Astrocyte (in vitro differentiated cells and primary cell): ENCODE results near the gene ANKS1A. TPM values are rescaled to one million over a fixed set of nuclear protein-coding genes. Genes with fewer than 3 reads are reported as not detected.

Experiments
- DNase-seq: peaks from one replicate; pipeline ENCODE4 v3.0.0-alpha.2; 2010; ENCODE audit warnings: low read depth
- FAIRE-seq: peaks from 2 replicates; lab custom pipeline; 2011; peaks lifted over from hg19 to GRCh38; lab: Jason Lieb, UNC
- H2AFZ ChIP-seq: 2 replicates; pipeline ENCODE4 v1.6.0; 2012; ENCODE audit warnings: low read depth, low read length, inconsistent platforms
- H3K27ac ChIP-seq: 2 replicates; pipeline ENCODE4 v1.5.1; 2011; ENCODE audit warnings: low read depth, low read length, inconsistent platforms
- H3K27me3 ChIP-seq: 2 replicates; pipeline ENCODE4 v1.6.0; 2011; ENCODE audit warnings: low read length, inconsistent platforms; ENCODE audit not compliant: insufficient read depth
- H3K36me3 ChIP-seq: 2 replicates; pipeline ENCODE4 v1.5.1; 2011; ENCODE audit warnings: low read length, inconsistent platforms; ENCODE audit not compliant: insufficient read depth
- H3K4me1 ChIP-seq: 2 replicates; pipeline ENCODE4 v1.5.1; 2011; ENCODE audit warnings: low read length, inconsistent platforms; ENCODE audit not compliant: insufficient read depth
- H3K4me2 ChIP-seq: 2 replicates; pipeline ENCODE4 v1.6.0; 2012; ENCODE audit warnings: low read length, inconsistent platforms
- H3K4me3 ChIP-seq: 2 replicates; pipeline ENCODE4 v1.5.1; 2011; ENCODE audit warnings: low read depth, mild to moderate bottlenecking, low read length, inconsistent platforms; ENCODE audit not compliant: insufficient read depth
- H3K79me2 ChIP-seq: 2 replicates; pipeline ENCODE4 v1.6.0; 2012; ENCODE audit warnings: mild to moderate bottlenecking, low read length, inconsistent platforms; ENCODE audit not compliant: insufficient read depth
- H3K9ac ChIP-seq: 2 replicates; pipeline ENCODE4 v1.6.0; 2012; ENCODE audit warnings: mild to moderate bottlenecking, low read length, inconsistent platforms
- H3K9me3 ChIP-seq: 2 replicates; pipeline ENCODE4 v1.5.1; 2012; ENCODE audit warnings: low read depth, mild to moderate bottlenecking, low read length, inconsistent platforms; ENCODE audit not compliant: insufficient read depth
- H4K20me1 ChIP-seq: 2 replicates; pipeline ENCODE4 v1.6.0; 2012; ENCODE audit warnings: low read length, inconsistent platforms; ENCODE audit not compliant: insufficient read depth
- H3K27ac Mint-ChIP-seq: one replicate; pipeline ENCODE4 v1.8.0; 2021; ENCODE audit warnings: mild to moderate bottlenecking, mixed read lengths; ENCODE audit not compliant: unreplicated experiment
- H3K27me3 Mint-ChIP-seq: one replicate; pipeline ENCODE4 v1.8.0; 2021; ENCODE audit warnings: low read depth, mixed read lengths; ENCODE audit not compliant: unreplicated experiment
- H3K36me3 Mint-ChIP-seq: one replicate; pipeline ENCODE4 v1.8.0; 2021; ENCODE audit warnings: low read depth, mixed read lengths; ENCODE audit not compliant: unreplicated experiment
- H3K4me1 Mint-ChIP-seq: one replicate; pipeline ENCODE4 v1.8.0; 2021; ENCODE audit warnings: low read depth, mixed read lengths; ENCODE audit not compliant: unreplicated experiment
- H3K4me3 Mint-ChIP-seq: one replicate; pipeline ENCODE4 v1.8.0; 2021; ENCODE audit warnings: mild to moderate bottlenecking, moderate library complexity, mixed read lengths; ENCODE audit not compliant: unreplicated experiment
- H3K9me3 Mint-ChIP-seq: one replicate; pipeline ENCODE4 v1.8.0; 2021; ENCODE audit warnings: mild to moderate bottlenecking, mixed read lengths; ENCODE audit not compliant: unreplicated experiment
- CTCF ChIP-seq: IDR thresholded peaks from 2 replicates; pipeline ENCODE4 v1.5.1; 2011; ENCODE audit warnings: low read depth, mild to moderate bottlenecking, inconsistent platforms, low read length, moderate library complexity; ENCODE audit not compliant: insufficient read depth
- EZH2 ChIP-seq: IDR thresholded peaks from 2 replicates; pipeline ENCODE4 v1.6.1; 2012; ENCODE audit warnings: mild to moderate bottlenecking, low read length, inconsistent platforms; ENCODE audit not compliant: insufficient read depth
- total RNA-seq: library from RNA; stranded (reverse); gene quantifications from 2 replicates; pipeline ENCODE4 v1.2.1, GENCODE V29; 2021

The ANKS1A gene
- total RNA-seq, 1 donor from 2014 or later: 18.0 TPM

GRCh38 chr6:35016502-35017321 is 127.7 kb downstream of the ANKS1A start:
- Mint-ChIP-seq H3K9me3 (peaks cover 2% of the 10 kb centered on the region), H3K4me1 (peaks cover 32% of the 10 kb centered on the region), H3K27ac (no peak overlapping the region), H3K4me3 (no peak overlapping the region), H3K27me3 (no peaks in the 10 kb centered on the region), H3K36me3 (peaks cover 8% of the 10 kb centered on the region)
- peak overlapping the region; percentile 69 for H3K4me2 ChIP-seq
- peaks cover 17% of the 10 kb centered on the region for H3K4me1 ChIP-seq
- H3K9me3 ChIP-seq: no peaks in the 10 kb centered on the region
- FAIRE-seq (peak; percentile 52), DNase-seq (peak; percentile 67)
- H3K79me2 ChIP-seq: no peaks in the 10 kb centered on the region
- H3K36me3 ChIP-seq: no peaks in the 10 kb centered on the region
- H3K27me3 ChIP-seq: no peaks in the 10 kb centered on the region
- H3K27ac ChIP-seq: peak overlapping the region; percentile 18
- no peak overlapping the region for H3K4me3 ChIP-seq
- H4K20me1 ChIP-seq: no peaks in the 10 kb centered on the region
- peak overlapping the region; percentile 33 for H3K9ac ChIP-seq
- TF ChIP-seq EZH2 (no peak), CTCF (no peak)
- H2AFZ ChIP-seq: peak overlapping the region; percentile 3

GRCh38 chr6:35017411-35018181 is 128.5 kb downstream of the ANKS1A start:
- Histone ChIP-seq H3K9ac (peak overlapping the region; percentile 33), H3K36me3 (no peaks in the 10 kb centered on the region), H2AFZ (no peak overlapping the region), H3K4me1 (peaks cover 17% of the 10 kb centered on the region), H3K79me2 (no peaks in the 10 kb centered on the region), H3K9me3 (no peaks in the 10 kb centered on the region), H4K20me1 (no peaks in the 10 kb centered on the region), H3K27ac (peak overlapping the region; percentile 18), H3K4me2 (peak overlapping the region; percentile 69), H3K27me3 (no peaks in the 10 kb centered on the region), H3K4me3 (no peak overlapping the region)
- Mint-ChIP-seq H3K27me3 (no peaks in the 10 kb centered on the region), H3K9me3 (no peaks in the 10 kb centered on the region), H3K36me3 (peaks cover 9% of the 10 kb centered on the region), H3K4me1 (peaks cover 29% of the 10 kb centered on the region), H3K27ac (no peak overlapping the region), H3K4me3 (no peak overlapping the region)
- TF ChIP-seq EZH2 (no peak), CTCF (no peak)
- FAIRE-seq (no peak), DNase-seq (no peak)
